GM19239 (cell line): ENCODE data around the gene RTN4R.

Source experiments
- DNase-seq: peaks from one replicate; pipeline ENCODE4 v3.0.0; 2011; ENCODE audit warnings: low spot score; ENCODE audit not compliant: insufficient read length
- FAIRE-seq: peaks from 2 replicates; lab custom pipeline; 2011; peaks lifted over from hg19 to GRCh38; lab: Jason Lieb, UNC

Gene RTN4R

DNA sequence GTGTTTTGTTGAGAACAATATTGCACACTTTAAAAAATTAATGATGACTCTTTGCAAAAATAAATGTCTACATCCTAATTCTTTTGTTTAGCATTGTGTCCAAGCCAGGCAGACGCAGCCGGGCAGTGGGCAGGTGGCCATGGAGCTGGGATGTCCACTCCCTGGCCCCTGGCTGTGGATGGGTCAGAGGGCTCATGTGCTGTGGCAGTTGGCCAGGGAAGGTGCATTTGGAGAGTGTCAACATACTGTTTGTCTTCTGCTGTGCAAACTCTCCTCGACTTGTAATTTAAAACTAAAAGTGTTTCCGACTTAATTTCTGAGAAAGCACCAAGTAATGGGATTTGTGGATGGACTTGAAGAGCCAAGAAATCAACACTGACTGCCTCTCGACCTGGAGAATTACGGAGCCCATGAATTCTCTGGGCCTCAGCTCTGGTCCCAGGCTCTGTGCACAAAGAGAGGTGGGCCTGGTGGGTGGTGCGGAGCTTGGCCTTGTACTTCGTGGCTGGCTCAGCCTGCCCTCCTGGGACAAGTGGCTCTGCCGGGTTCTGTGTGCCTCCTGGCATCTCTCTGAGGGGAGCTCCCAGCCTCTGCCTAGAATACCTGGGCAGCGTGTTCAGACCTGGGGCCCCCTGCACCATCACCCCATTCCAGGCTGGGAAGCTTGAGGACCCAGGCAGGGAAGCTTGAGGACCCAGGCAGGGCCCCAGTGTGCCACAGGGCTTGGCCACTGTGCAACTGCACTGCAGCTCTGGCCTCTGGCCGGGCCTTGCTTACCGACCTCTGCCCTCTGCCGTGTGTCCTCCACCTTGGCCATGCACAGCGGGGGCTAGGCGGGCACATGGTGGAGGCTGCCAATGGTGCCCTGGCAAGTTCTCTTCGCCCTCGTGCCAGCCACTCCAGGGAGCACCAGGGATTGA lies 46.4 kb downstream of the RTN4R start:
- DNase-seq = no peak
- FAIRE-seq = no peak

DNA sequence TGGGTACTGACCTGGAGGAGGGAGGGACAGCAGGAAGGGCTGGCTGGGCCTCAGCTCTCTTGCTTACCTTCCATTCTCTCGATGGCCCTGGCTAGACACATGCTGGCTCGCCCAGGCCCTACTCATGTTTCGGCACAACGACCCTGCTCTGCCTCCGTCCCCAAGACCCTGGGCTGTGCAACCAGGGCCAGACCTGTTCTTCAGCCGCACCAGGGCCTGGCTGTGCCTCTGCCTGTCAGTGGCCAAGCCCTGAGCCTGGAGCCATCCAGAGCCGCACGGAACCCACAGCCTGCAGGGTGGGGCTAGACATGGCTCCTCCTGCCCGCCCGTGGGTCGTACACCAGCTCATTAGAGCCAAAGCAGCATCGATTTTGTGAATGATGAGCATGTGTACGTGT lies 47.5 kb downstream of the RTN4R start:
- FAIRE-seq (no peak), DNase-seq (no peak)

DNA sequence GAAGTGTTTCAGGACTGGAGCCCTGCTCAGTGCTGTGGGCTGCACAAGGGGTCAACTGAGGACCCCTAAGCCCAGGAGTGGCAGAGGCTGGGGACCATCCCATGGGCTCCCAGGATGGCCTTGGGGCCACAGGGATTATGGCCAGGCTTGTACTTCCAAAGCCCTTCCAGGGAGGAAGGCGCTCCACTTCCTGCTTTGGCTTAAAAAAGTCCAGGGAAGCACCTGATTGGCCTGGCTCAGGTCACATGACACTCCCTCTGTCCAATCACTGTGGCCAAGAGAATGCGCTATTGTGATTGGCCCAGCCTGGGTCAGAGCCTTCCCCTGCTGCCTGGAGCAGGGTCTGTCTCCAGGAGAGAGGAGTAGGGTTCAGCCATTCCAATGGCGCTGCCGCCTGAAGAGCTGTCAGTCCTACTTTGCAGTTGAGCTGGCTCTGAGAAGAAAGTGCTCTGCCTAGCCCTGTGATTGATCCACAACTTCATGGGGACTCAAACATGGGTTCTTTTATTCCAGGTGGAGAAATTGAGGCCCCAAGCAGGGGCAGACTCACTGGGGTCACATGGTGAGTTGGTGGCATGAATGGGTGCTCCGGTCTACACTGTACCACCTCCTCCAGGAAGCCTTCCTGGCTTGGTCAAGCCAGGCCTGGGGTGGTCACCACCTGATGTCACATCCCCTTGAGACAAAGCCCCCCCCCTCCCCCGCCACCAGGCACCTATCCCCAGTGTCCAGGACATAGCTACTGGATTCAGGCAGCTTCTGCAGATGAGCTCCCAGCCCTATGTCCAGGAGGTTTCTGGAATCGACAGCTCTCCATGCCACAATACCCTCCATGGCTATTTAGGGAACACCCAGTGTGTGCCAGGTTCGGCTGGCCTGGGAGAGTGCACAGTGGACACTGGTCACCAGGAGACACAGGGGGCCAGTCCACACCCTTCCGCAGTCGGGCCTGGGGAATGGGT lies 48.2 kb downstream of the RTN4R start:
- DNase-seq = no peak

DNA sequence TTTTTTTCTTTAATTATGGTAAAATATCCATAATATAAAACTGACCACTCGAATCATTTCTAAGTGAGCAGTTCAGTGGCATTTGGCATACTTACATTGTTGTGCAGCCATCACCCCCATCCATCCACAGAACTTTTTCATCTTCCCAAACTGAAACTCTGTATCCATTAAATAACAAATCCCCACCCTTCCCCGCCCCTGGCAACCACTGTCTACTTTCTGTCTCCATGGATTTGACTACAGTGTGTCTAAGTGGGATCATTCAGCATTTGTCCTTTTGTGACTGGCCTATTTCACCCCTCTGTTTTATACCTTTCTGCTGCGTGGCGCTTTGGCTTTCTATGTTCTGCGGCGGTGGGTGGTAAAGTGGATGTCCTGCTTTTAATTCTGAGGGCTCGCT lies 49.1 kb downstream of the RTN4R start:
- FAIRE-seq = no peak
- no peak for DNase-seq

More for the DNA sequence above, 48.2 kb downstream of the RTN4R start:
- FAIRE-seq = no peak

DNA sequence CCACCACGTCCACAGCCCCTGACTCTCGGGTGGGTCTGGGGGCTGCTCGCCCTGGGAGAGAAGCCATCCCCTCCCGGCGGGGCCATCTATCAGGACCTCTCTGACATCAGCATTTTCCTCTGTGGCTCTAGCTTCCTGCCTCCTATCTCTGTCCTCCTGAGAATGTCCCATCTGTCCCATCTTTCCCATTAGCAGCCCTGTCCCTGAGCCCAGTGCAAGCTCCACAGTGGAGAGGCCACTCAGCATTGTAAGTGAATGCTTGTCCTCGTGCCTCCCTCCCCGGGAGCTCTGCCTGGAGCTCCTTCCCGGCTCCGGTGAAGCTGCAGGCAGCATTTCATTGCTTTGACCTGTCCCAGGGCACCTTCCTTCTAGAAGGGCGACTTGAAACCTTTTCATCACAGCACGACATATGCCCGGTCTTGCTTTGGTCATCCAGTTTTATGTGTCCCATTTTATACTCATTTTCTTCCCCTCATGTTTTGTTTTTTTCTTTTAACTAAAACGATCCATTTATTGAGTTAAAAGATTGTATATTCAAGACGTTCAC lies 49.7 kb downstream of the RTN4R start:
- DNase-seq = no peak
- FAIRE-seq = no peak

DNA sequence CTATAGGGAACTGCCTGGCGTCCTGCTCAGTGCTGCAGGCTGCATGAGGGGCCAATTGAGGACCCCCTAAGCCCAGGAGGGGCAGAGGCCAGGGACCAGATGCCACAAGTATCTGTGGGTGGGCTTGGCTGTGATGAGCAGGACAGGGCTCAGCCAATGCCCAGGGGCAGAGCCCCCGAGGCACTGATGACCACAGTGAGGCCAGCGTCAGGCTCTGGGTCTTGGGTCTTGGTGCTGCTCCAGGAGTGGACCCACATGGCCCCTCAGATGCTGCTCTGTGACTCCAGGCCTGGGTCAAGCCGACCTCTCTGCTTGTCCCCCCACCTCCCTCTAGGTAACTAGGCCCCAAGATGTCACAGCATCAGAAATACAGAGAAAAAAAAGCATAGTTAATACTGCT lies 50.6 kb downstream of the RTN4R start:
- FAIRE-seq (no peak), DNase-seq (no peak)

DNA sequence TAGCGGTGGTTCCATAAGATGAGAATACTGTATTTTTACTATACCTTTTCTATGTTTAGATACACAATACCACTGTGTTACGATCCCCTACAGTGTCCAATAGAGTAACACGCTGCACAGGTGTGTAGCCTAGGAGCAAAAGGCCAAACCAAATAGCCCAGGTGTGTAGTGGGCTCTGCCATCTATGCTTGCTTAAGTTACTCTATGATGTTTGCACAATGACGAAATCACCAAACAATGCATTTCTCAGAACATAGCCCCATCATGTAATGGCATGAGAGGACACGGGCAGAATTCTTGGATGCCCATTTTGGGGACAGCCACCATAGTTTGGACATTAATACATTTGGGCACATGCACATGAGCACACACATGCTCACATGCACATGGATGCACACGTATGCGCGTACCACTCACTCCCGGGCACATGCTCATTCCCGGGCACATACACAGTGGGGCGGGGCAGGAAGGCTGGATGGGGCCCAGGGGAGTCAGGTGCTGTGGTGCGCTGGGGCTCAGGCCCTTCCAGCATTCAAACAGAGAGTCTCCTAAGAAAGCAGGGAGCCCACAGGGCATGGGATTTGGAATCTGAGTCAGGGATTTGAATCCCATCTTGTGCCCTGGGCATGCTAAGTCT lies 51.1 kb downstream of the RTN4R start:
- FAIRE-seq (no peak), DNase-seq (no peak)

DNA sequence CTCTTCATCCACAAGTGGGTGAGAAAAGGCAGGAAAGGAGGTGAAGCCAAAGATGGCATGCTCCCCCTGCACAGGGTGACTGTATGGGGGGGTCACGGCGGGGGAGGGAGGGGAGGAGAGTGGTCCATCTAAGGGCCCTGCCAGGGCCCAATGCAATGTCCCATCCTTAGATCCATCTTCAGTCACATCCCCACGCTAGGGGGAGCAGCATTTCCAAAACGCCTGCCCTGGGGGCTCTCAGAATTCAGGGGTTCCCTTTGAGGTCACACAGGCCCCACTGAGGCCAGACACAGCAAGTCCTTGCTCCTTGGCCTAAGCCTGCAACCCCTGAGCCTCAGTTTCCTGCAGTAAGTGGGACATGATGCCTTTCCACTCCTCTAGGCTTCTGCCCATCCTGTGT lies 52.4 kb downstream of the RTN4R start:
- FAIRE-seq (no peak), DNase-seq (no peak)

DNA sequence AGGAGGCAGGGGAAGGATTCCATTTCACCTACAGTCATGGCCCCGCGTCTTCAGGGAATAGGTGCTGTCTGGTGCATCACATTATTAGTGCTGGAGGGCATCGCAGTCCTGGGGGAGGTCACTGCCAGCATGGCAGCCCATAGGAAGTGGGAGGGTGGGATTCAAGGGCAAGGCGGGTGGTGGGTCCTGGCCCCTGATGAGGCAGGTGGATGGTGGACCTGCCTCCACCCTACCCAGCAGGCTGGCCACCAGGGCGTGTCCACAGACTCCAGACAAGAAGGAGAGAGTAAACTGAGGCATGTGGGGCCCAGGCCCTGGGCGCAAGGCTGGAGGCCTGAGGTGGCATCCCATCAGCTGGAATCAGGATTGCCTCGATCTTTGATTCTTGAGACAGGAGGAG lies 53.3 kb downstream of the RTN4R start:
- DNase-seq (no peak), FAIRE-seq (no peak)

DNA sequence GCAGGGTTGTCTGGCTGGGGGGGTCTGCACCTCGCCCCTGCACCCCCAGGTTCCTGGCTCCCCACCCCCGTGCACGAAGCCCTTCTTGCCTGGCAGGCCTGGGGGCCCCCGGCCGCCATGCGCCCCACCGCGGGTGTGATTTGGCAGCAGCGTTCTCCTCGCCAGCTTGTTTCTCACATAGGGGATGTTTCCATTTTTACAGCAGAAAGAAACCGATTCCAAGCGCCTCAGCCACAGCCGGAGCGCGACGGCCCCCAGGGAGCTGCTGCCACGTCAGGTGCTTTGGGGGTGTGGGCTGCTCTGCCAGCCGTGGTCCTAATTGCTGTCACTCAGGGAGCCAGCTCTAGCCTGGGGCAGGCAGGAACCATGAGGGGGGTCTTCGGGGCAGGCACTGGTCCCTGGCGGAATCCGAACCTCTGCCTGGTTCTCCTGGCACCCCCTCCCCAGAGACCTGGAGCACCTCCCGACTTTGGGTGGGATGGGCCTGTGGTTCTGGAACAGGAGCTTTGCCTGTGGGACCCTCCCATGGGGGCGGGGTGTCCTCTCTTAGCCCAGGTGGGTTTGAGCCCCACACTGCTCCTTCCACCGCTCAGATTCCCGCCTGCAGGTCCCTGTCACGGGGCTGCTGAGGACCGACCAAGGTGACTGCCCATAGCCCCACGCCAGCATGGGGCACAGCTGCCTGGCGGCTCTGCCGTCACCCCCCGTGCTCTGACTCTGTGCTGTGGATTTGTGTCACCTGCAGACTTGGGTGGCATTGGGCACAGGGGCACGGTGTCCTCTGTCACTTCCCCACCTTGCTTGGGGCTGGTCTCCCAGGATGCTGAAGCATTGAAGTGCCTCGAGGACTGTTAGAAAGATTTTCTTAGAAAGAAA lies 54.0 kb downstream of the RTN4R start:
- FAIRE-seq = no peak

DNA sequence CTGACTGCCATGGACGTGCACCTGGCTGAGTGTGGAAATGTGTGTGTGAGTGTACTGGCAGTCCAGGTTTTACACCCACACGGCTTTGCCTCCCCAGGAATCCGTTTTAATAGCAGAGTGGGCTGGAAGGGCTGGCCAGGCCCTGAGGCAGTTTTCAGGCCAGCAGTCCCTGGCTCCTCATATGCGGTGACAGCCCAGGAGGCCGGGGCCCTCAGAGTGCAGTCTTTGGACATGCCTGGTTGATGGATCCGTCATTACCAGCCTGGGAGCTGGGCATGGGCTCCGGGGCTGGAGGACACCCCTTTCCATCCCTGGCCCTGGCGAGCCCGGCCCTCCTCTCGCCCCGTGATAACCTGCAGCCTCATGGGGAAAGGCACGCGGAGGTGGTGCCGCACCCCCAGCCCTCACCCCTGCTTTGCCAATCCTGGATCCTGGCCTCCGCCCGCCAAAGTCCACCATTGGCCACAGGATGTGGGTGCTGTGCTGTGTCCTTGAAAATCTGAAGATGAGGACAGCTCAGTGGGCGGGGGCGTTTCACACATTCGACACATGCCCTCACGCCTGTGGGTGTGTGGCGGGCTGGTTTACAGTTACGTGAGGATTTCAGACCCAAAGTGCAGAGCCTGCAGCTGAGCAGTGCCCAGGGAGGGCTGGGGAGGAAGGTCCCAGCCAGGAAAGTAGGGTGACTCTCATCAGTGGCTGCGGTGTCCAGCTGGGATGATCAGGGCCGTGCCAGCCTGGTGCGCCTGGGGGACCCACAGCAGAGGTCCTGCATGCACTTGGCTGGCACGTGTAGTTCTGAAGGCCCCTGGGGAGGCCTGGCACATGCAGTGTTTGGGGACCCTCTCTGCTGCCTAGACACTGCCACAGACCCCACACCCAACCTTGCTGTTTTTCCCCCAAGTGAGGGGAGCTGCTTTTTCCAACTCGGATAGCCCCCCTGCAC lies 55.1 kb downstream of the RTN4R start:
- DNase-seq (no peak), FAIRE-seq (no peak)

More for the DNA sequence above, 54.0 kb downstream of the RTN4R start:
- DNase-seq = no peak

DNA sequence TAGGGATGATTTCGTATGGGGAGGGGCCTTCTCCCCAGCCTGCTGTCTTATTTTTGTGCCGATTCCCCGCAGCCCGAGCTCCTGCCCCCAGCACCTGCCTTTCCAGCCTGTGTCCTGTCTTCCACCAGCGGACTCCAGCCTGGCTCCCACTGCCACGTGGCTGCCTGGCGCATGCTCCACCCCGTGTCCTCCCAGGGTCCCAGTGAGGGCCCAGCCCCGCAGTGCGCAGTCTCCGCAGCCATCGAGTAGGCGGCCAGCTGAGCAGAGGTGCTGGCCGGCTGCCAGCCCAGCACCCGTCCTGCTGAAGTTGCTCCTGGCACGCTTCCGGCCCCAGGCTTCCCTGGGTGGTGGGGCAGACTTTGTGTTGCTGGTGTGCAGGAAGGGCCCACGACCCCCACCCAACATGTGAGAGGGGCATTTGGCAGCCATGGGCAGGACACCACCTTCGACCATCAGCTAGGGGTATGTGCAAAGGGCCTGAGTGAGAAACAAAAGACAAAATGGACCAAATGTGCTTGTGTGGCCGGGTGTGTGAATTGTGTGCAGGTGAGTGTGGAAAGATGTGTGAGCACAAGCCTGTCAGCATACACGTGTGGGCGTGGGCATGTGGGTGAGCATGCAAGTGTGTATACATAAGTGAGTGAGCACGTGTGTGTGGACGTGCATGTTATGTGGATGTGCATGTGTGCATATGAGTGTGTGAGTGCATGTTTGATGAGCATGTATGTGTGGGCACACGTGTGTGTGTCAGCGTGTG lies 55.9 kb downstream of the RTN4R start:
- FAIRE-seq = no peak
- DNase-seq = no peak

DNA sequence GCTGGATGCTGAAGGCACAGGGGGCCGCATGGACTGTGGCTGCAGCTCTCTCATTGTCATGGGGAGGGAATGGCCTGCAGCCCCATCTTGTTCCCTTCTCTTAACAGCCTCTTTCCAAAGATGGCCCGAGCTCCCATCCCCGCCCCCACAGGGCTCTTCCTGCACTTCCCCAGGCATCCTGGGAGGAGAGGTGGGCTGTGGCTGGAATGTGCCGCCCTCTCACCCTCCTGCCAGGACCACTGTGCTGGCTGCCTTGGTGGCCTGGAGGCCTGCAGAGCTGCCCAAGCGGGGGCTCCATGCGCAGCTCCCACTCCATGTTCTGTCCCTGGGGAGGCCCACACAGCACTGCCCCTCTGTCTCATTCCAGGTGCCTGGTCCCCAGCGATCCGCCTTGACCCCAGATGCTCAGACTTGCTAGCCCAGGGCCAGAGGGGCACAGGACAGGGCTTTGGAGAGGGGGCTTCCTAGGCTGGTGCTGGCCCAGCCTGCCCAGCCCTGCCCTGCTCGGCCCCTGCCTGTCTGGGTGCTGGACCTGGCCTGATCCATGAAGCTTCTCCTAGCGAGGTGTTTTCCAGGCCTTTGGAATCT lies 56.6 kb downstream of the RTN4R start:
- DNase-seq = no peak
- FAIRE-seq = no peak

DNA sequence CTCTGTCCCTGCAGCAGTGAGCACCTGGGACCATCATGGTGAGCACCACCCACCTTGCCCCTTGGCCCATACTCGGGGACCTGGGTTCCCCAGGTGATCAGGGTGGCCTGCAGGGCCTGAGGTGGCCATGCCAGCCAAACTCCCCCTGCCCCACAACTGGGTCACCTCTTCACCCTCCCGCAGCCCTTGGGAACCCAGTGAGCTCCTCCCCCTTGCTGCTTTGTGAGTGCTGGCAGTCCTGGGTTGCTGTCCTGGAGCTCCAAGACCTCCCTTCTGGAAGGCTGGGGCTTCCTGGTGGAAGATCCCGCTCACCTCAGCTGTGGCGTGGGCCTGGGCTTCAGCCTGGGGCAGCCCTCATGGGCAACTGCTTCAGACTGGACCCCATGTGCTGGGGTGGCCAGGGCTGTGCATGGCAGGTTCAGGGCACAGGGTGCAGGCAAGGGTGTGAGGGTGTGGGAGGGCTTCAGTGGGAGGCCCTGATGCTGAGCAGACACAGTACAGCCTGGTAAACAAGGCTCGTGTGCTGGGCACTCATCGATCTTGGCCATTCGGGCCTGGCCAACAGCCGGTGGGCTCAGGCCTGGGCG lies 57.6 kb downstream of the RTN4R start:
- FAIRE-seq (no peak), DNase-seq (no peak)

DNA sequence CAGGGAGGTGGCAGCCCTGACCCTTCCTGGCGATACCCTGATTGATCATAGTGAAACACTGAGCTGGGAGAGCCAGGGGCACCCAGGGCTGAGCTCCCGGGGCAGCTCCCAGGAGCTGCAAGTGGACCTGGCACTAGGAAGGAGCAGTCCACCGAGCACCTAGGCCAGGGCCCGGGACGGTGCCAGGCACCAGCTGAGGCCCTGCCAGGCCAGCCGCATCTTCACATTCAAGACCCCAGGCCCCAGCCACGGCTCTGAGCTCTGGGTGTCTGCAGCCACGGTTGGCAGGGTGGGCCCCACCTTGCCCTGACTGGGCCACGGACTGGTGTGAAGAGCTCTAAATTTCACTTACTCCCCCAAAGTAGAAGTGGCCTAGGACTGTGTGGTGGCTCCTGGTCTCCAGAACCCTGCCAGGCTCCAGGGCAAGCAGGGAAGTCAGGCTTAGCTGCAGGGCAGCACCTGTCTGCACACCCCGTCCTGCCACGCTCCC lies 58.3 kb downstream of the RTN4R start:
- FAIRE-seq (no peak), DNase-seq (no peak)

DNA sequence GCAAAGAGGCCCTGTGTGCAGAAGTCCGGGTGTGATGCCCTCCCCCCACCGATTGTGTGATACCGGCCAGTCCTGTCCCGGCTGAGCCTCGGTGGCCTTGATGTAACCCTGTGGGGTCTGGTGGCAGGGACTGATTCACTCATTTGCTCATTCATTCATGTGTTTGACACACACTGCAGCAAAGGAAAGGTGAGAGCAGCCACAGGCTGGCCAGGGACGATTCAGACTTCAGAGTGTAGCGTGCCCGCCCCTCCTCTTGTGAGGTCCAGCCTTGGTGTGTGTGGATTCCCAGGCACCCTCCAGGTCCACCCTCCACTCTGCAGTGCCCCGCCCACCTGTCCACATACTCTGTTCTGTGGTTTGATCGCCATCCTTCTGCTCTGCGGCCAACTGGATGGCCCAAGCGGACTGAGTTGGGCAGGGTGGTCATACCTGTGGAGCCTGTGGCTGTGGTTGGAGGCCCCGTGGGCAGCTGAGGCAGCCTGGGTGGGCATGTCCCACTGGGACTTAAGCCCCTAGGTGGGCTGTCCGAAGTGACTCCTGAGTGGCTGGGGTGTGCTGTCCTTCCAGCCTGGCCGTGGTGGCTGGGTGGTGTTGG lies 59.3 kb downstream of the RTN4R start:
- DNase-seq = no peak
- FAIRE-seq = no peak
